OCI-LY1 (cell line): ENCODE measurements around the gene PUS3.

Experiments used
- CTCF ChIP-seq: fragments of 200-600 bp; sonication (generic), shearing (Covaris generic); IDR thresholded peaks from 2 replicates; pipeline ENCODE4 v1.5.1; 2017; ENCODE audit warnings: mild to moderate bottlenecking, antibody characterized with exemption, low read length, moderate library complexity, mixed read lengths
- EZH2 ChIP-seq: fragments of 200-600 bp; sonication (generic), shearing (Covaris generic); IDR thresholded peaks from 2 replicates; pipeline ENCODE4 v1.8.0; 2017; ENCODE audit warnings: borderline replicate concordance, mixed run types, mild to moderate bottlenecking, antibody characterized with exemption, low read length, moderate library complexity, mixed read lengths

- TF ChIP-seq CTCF: no peak
- no peak for TF ChIP-seq EZH2
These were observed 26.6 kb upstream of the PUS3 start for GRCh38 chr11:125929445-125930075.
